ENCODE measurements around the gene UGT3A2.
"Not testable (repeated sequence)": the region's sequence is repeated elsewhere in the genome, so short reads cannot be mapped to it uniquely, and the experiment has no call there.

Gene UGT3A2

DNA sequence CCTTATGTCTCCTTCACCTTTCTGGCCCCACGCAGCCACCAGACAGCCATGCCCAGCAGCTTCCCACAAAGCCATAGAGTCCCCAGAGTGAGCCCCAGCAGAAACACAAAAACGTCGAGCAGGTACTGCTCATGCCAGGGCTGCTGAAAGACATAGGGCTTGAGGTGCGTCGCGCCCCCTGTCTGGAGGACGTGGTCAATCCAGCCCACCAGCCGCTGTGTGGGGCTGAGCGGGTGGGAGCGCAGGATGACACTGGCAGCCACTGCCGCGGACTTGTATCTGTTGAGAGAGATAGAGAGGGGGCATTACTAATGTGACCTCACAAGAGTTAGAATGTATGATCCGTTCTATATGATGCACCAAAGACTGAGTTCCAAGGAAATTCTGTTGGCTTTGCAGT, 31.0 kb downstream of the UGT3A2 start:
- Mint-ChIP-seq H3K4me3 (no peak overlapping the region), H3K27ac (no peak overlapping the region), H3K9me3 (no peaks in the 10 kb centered on the region), H3K36me3 (ENCODE audit: low read depth) (no peaks in the 10 kb centered on the region), H3K27me3 (ENCODE audit: low read depth) (no peaks in the 10 kb centered on the region), H3K4me1 (no peaks in the 10 kb centered on the region)
- TF ChIP-seq, protein P1, sequence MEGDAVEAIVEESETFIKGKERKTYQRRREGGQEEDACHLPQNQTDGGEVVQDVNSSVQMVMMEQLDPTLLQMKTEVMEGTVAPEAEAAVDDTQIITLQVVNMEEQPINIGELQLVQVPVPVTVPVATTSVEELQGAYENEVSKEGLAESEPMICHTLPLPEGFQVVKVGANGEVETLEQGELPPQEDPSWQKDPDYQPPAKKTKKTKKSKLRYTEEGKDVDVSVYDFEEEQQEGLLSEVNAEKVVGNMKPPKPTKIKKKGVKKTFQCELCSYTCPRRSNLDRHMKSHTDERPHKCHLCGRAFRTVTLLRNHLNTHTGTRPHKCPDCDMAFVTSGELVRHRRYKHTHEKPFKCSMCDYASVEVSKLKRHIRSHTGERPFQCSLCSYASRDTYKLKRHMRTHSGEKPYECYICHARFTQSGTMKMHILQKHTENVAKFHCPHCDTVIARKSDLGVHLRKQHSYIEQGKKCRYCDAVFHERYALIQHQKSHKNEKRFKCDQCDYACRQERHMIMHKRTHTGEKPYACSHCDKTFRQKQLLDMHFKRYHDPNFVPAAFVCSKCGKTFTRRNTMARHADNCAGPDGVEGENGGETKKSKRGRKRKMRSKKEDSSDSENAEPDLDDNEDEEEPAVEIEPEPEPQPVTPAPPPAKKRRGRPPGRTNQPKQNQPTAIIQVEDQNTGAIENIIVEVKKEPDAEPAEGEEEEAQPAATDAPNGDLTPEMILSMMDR (IDR thresholded peaks at IDR 0.05; ENCODE audit: unreplicated experiment in 3 of 3), result no peak

DNA sequence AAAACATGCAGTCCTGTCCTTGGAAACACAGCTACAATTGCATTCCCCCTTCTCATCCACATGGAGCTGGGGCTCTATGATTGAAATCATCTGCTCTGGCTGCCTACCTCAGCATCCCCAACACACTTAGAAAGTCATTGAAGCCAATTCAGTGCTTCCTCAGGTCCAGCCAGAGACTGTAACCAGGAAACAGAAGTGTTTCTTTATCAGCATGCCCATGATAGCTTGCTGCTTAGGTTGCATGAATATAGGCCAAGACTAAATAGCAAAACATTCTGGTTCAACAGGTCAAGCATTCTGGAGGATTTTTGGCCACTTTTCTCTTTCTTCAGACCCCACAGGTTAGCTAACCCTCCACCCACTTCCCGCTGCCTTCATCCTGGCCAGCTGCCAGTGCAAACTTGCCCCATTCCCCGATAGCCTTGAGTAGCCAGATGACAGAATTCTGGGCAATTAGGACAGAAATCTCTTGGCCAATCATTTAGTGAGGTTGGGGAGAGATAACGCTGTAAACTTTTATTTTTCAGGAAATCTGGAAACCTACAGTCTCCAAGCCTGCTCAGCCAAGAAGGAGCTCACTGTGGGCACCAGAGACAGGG, 32.0 kb downstream of the UGT3A2 start:
- H3K9me3 Mint-ChIP-seq; H3K4me1 Mint-ChIP-seq; H3K27me3 Mint-ChIP-seq (ENCODE audit: low read depth); H3K27ac Mint-ChIP-seq; H3K4me3 Mint-ChIP-seq; H3K36me3 Mint-ChIP-seq (ENCODE audit: low read depth): not testable (repeated sequence)

DNA sequence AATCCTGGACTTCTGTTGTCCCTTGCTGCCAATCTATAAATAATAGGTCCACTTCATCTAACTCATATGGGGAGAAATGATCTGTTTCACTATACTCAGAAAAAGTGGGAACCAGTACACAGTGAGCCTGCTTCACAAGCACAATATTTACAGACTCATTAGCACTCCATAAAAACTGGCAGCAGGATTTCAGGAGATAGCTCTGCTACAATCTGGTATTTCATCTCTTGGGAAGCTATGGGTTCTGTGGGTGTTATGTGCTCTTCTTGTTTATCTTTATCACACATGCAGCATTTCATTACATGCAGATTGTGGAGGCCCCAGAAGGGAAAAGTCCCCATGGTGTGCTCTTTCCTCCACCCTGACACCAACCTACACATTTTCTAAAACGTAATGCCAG, 33.2 kb downstream of the UGT3A2 start:
- H3K4me3 Mint-ChIP-seq, result no peak overlapping the region
- no peaks in the 10 kb centered on the region for H3K9me3 Mint-ChIP-seq
- H3K27me3 Mint-ChIP-seq (ENCODE audit: low read depth), result no peaks in the 10 kb centered on the region
- no peaks in the 10 kb centered on the region for H3K36me3 Mint-ChIP-seq (ENCODE audit: low read depth)
- H3K27ac Mint-ChIP-seq, result no peak overlapping the region
- H3K4me1 Mint-ChIP-seq, result no peaks in the 10 kb centered on the region
- TF ChIP-seq, protein P1 (IDR thresholded peaks at IDR 0.05; ENCODE audit: unreplicated experiment in 3 of 3), result no peak

DNA sequence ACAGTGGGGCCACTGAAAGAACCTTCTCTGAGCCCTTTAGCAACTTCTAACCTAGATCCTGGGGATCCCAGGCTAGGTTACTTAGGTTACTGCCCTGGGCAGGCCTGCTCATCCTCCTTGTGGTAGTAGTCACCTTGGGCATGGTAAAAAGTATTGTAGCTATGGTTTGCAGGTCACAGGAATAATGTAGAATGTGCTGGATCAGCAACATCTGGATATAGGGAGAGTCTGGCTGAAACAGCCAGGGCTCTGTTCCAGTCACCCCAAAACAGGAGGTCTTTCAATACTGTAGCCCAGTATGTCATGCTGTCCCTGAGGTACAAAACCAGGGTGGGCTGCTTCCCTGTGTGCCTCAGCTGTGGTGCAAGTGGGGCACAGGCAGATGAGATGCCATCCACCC, 33.6 kb downstream of the UGT3A2 start:
- H3K9me3 Mint-ChIP-seq, result no peaks in the 10 kb centered on the region
- TF ChIP-seq, protein P1 (IDR thresholded peaks at IDR 0.05; ENCODE audit: unreplicated experiment in 3 of 3), result no peak
- H3K36me3 Mint-ChIP-seq (ENCODE audit: low read depth), result no peaks in the 10 kb centered on the region
- no peaks in the 10 kb centered on the region for H3K27me3 Mint-ChIP-seq (ENCODE audit: low read depth)
- no peak overlapping the region for H3K27ac Mint-ChIP-seq
- no peaks in the 10 kb centered on the region for H3K4me1 Mint-ChIP-seq
- H3K4me3 Mint-ChIP-seq, result no peak overlapping the region

DNA sequence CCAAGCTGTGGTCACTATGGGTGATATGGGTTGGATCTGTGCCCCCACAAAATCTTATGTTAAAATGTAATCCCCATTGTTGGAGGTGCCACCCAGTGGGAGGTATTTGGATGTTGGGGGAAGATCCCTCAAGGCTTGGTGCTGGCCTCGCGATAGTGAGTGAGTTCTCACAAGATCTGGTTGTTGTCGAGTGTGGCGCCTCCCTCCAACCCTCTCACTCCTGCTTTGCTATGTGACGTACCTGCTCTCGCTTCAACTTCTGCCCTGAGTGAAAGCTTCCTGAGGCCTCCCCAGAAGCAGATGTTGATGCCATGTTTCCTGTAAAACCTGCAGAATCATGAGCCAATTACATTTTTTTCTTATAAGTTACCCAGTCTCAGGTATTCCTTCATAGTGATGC, 35.5 kb downstream of the UGT3A2 start:
- no peak overlapping the region for H3K27ac Mint-ChIP-seq
- no peaks in the 10 kb centered on the region for H3K36me3 Mint-ChIP-seq (ENCODE audit: low read depth)
- H3K27me3 Mint-ChIP-seq (ENCODE audit: low read depth), result no peaks in the 10 kb centered on the region
- no peak overlapping the region for H3K4me3 Mint-ChIP-seq
- no peaks in the 10 kb centered on the region for H3K4me1 Mint-ChIP-seq
- H3K9me3 Mint-ChIP-seq, result peaks cover 6% of the 10 kb centered on the region
- TF ChIP-seq, protein P1 (IDR thresholded peaks at IDR 0.05; ENCODE audit: unreplicated experiment in 3 of 3), result no peak

DNA sequence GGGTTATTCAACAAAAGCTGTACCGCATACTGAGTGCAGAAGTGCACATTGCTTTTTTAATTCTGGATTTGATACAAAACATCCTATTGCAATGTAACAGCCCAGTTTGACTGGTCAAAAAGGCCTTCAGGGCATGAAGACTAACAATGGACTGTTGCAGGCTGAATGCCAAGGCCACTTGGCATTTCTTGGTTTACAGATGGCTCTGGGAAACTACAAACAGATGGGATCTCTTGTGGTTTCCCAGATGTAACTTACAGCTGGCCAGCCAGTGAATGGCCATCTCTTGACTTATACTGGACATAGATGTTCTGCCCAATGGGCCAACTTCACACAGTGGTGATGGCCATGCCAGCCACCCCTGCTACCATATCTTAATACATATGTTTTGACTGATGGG, 36.8 kb downstream of the UGT3A2 start:
- Mint-ChIP-seq H3K4me3 (no peak overlapping the region), H3K36me3 (ENCODE audit: low read depth) (no peaks in the 10 kb centered on the region), H3K27me3 (ENCODE audit: low read depth) (no peaks in the 10 kb centered on the region), H3K9me3 (peaks cover 8% of the 10 kb centered on the region), H3K4me1 (no peaks in the 10 kb centered on the region), H3K27ac (no peak overlapping the region)
- TF ChIP-seq, protein P1 (IDR thresholded peaks at IDR 0.05; ENCODE audit: unreplicated experiment in 3 of 3), result no peak

All from nephron (organoid).